Uterus (tissue), 4 donors: Measurements from ENCODE around the gene OS9. TPM values are rescaled to one million over a fixed set of nuclear protein-coding genes. Genes with fewer than 3 reads are reported as not detected.

Experiments
- DNase-seq, 2 donors: peaks; one replicate each; pipeline ENCODE4 v3.0.0-alpha.2; 2019 to 2020
- H3K27ac ChIP-seq, 2 donors: fragments of 200-600 bp; sonication (generic); 1 replicate in 1 of 2; 2 replicates in 1 of 2; pipeline ENCODE4 v1.5.1; 2016 to 2018
- H3K27me3 ChIP-seq, 2 donors: fragments of 200-600 bp; sonication (generic); one replicate each; pipeline ENCODE4 v1.5.1; 2018 to 2019; ENCODE audit warnings: control low read depth in 1 of 2
- H3K36me3 ChIP-seq, 2 donors: fragments of 200-600 bp; sonication (generic); one replicate each; pipeline ENCODE4 v1.5.1; 2019; ENCODE audit warnings: control low read depth in 1 of 2
- H3K4me1 ChIP-seq, 2 donors: fragments of 200-600 bp; sonication (generic); one replicate each; pipeline ENCODE4 v1.5.1; 2018 to 2019; ENCODE audit warnings: control low read depth in 1 of 2
- H3K4me3 ChIP-seq, 2 donors: fragments of 200-600 bp; sonication (generic); 1 replicate in 1 of 2; 2 replicates in 1 of 2; pipeline ENCODE4 v1.5.1; 2018 to 2019; ENCODE audit warnings: mild to moderate bottlenecking in 1 of 2
- H3K9me3 ChIP-seq, 2 donors: fragments of 200-600 bp; sonication (generic); one replicate each; pipeline ENCODE4 v1.5.1; 2019; ENCODE audit warnings: control low read depth in 1 of 2
- CTCF ChIP-seq, 4 experiments: fragments of 200-600 bp in 2 of 4; fragments of 450-650 bp in 2 of 4; sonication (generic) in 2 of 4; IDR thresholded peaks; one replicate each; pipeline ENCODE4 v1.5.1; 2016 to 2019; ENCODE audit warnings: antibody characterized with exemption in 4 of 4, mild to moderate bottlenecking in 2 of 4, moderate library complexity in 1 of 4
- POLR2A ChIP-seq, 2 donors: fragments of 450-650 bp; IDR thresholded peaks; one replicate each; pipeline ENCODE4 v1.6.1; 2016; ENCODE audit warnings: antibody characterized with exemption in 2 of 2, mild to moderate bottlenecking in 1 of 2, moderate library complexity in 1 of 2
- intact Hi-C: fragments of 100-400 bp; cut with DNase I; formaldehyde crosslinking; loops from one replicate; pipeline ENCODE4 v1.15.1; 2023; ENCODE audit warnings: low total_unique reads
- total RNA-seq, 4 donors: library from RNA; depleted of rRNA in 3 of 4; stranded (reverse); fragments of >200 nt in 3 of 4; gene quantifications; one replicate each; pipeline versions ENCODE4 v1.1.0 to v1.2.4, GENCODE V29; 2014 to 2023
- donor health status: DM: yes; HTN: yes; CAD: no.

The OS9 gene
- total RNA-seq, 4 donors from 2014 or later, result 189 to 339 (median 252) TPM

- H3K9me3 ChIP-seq, result no peaks in the 10 kb centered on the region
Observed at GRCh38 chr12:57732726-57733593, 39.0 kb downstream of the OS9 start.

GRCh38 chr12:57733928-57734327 is 40.0 kb downstream of the OS9 start:
- DNase-seq, result no peak
- TF ChIP-seq POLR2A (IDR thresholded peaks at IDR 0.05), result no peak
- TF ChIP-seq CTCF (IDR thresholded peaks at IDR 0.05), result no peak
- Histone ChIP-seq H3K4me1 (peaks cover 0 to 29% of the 10 kb centered on the region in 2 donors), H3K27me3 (peaks cover 13 to 29% of the 10 kb centered on the region in 2 donors), H3K4me3 (no peak overlapping the region), H3K9me3 (no peaks in the 10 kb centered on the region), H3K36me3 (no peaks in the 10 kb centered on the region), H3K27ac (no peak overlapping the region)
- intact Hi-C loops, result no loop called here

More at GRCh38 chr12:57732726-57733593, 39.0 kb downstream of the OS9 start:
- DNase-seq, result no peak
- Histone ChIP-seq H3K4me1 (peaks cover 0 to 21% of the 10 kb centered on the region in 2 donors), H3K27ac (no peak overlapping the region), H3K27me3 (peaks cover 6 to 20% of the 10 kb centered on the region in 2 donors), H3K36me3 (no peaks in the 10 kb centered on the region), H3K4me3 (no peak overlapping the region)
- TF ChIP-seq POLR2A (IDR thresholded peaks at IDR 0.05), result no peak
- intact Hi-C loops, result no loop called here

GRCh38 chr12:57734591-57734990 is 40.7 kb downstream of the OS9 start:
- Histone ChIP-seq H3K27ac (no peak overlapping the region), H3K27me3 (peaks cover 17 to 29% of the 10 kb centered on the region in 2 donors), H3K36me3 (no peaks in the 10 kb centered on the region), H3K9me3 (no peaks in the 10 kb centered on the region), H3K4me3 (no peak overlapping the region), H3K4me1 (peaks cover 0 to 29% of the 10 kb centered on the region in 2 donors)
- TF ChIP-seq CTCF (IDR thresholded peaks at IDR 0.05) (no peak), POLR2A (IDR thresholded peaks at IDR 0.05) (no peak)
- intact Hi-C loops, result no loop called here
- DNase-seq, result no peak

GRCh38 chr12:57735198-57735855 is 41.4 kb downstream of the OS9 start:
- H3K4me1 ChIP-seq, result peaks cover 0 to 29% of the 10 kb centered on the region in 2 donors
- intact Hi-C loops, result no loop called here
- no peaks in the 10 kb centered on the region for H3K36me3 ChIP-seq
- H3K4me3 ChIP-seq, result no peak overlapping the region
- H3K9me3 ChIP-seq, result no peaks in the 10 kb centered on the region
- TF ChIP-seq POLR2A (IDR thresholded peaks at IDR 0.05), result no peak
- TF ChIP-seq CTCF (IDR thresholded peaks at IDR 0.05), result no peak
- H3K27ac ChIP-seq, result no peak overlapping the region
- peaks cover 18 to 29% of the 10 kb centered on the region in 2 donors for H3K27me3 ChIP-seq
- DNase-seq, result no peak

- peak in 1 of 2 donors; percentile 43 for DNase-seq
- peaks cover 0 to 29% of the 10 kb centered on the region in 2 donors for H3K4me1 ChIP-seq
- no peak overlapping the region for H3K4me3 ChIP-seq
- intact Hi-C loops, result no loop called here
- H3K9me3 ChIP-seq, result no peaks in the 10 kb centered on the region
- TF ChIP-seq POLR2A (IDR thresholded peaks at IDR 0.05), result no peak
- TF ChIP-seq CTCF (IDR thresholded peaks at IDR 0.05), result peak in 1 of 4 experiments; percentile 26
- peaks cover 18 to 29% of the 10 kb centered on the region in 2 donors for H3K27me3 ChIP-seq
- no peak overlapping the region for H3K27ac ChIP-seq
- no peaks in the 10 kb centered on the region for H3K36me3 ChIP-seq
Observed at GRCh38 chr12:57735952-57736740, 42.2 kb downstream of the OS9 start.
